Panc1 (cell line): ENCODE data around the gene EBNA1BP2. TPM values are rescaled to one million over a fixed set of nuclear protein-coding genes. Genes with fewer than 3 reads are reported as not detected.

ENCODE experiments used
- ATAC-seq: fragments of 200-7000 bp; cut with Tn5 transposase; 2 replicates; pipeline ENCODE4 v1.9.1; 2020; ENCODE audit warnings: mild to moderate bottlenecking, moderate library complexity
- BruUV-seq: library from RNA; stranded (reverse); fragments of 400-500 nt; replicated peaks from 2 replicates; lab custom pipeline; 2021; lab: Mats Ljungman, UMichigan
- CTCF ChIA-PET: fragments of 300-600 bp; sonication (Branson Sonifier 250); formaldehyde crosslinking; loops from one replicate; lab custom pipeline; 2022; ENCODE audit warnings: antibody characterized with exemption; lab: Charles Lee
- POLR2A ChIA-PET: fragments of 300-600 bp; sonication (Branson Sonifier 250); formaldehyde crosslinking; loops from one replicate; lab custom pipeline; 2022; ENCODE audit warnings: antibody characterized with exemption; lab: Charles Lee
- DNase-seq: peaks from one replicate; pipeline ENCODE4 v3.0.0-alpha.2; 2010; ENCODE audit warnings: low read depth, low spot score
- H3K27ac ChIP-seq: 2 replicates; pipeline ENCODE4 v1.5.1; 2011; ENCODE audit warnings: mild to moderate bottlenecking, low read length, inconsistent platforms
- H3K27me3 ChIP-seq: fragments of 200-500 bp; sonication (Bioruptor generic); 2 replicates; pipeline ENCODE4 v1.6.0; 2014; ENCODE audit warnings: low read length, inconsistent platforms; ENCODE audit not compliant: control insufficient read depth, insufficient read depth
- H3K36me3 ChIP-seq: fragments of 200-500 bp; sonication (Bioruptor generic); 2 replicates; pipeline ENCODE4 v1.5.1; 2014; ENCODE audit warnings: inconsistent platforms, mild to moderate bottlenecking, low read length, moderate library complexity; ENCODE audit not compliant: control insufficient read depth, insufficient read depth
- H3K4me1 ChIP-seq: 2 replicates; pipeline ENCODE4 v1.5.1; 2011; ENCODE audit warnings: inconsistent platforms, mild to moderate bottlenecking, low read length, moderate library complexity; ENCODE audit not compliant: control insufficient read depth, insufficient read depth
- H3K4me3 ChIP-seq, 2 experiments: 2 replicates each; pipeline ENCODE4 v1.5.1; 2011 to 2012; ENCODE audit warnings: low read depth in 2 of 2, low read length in 2 of 2, mild to moderate bottlenecking in 2 of 2, inconsistent platforms in 1 of 2, moderate library complexity in 1 of 2
- H3K9me3 ChIP-seq: fragments of 200-500 bp; sonication (Bioruptor generic); 2 replicates; pipeline ENCODE4 v1.5.1; 2014; ENCODE audit warnings: low read depth, mild to moderate bottlenecking, inconsistent platforms, low read length, moderate library complexity; ENCODE audit not compliant: control insufficient read depth, insufficient read depth
- POLR2AphosphoS5 ChIP-seq: IDR thresholded peaks from 2 replicates; pipeline ENCODE4 v1.6.1; 2012; ENCODE audit warnings: mild to moderate bottlenecking, low read depth, low read length, moderate library complexity
- SIN3A ChIP-seq: IDR thresholded peaks from 2 replicates; pipeline ENCODE4 v1.6.1; 2012; ENCODE audit warnings: low read depth, mild to moderate bottlenecking, low read length, moderate library complexity, borderline replicate concordance; ENCODE audit not compliant: insufficient read depth
- TCF7L2 ChIP-seq: IDR thresholded peaks from 2 replicates; pipeline ENCODE4 v1.6.1; 2011; ENCODE audit warnings: mild to moderate bottlenecking, low read depth, low read length, inconsistent platforms
- in situ Hi-C: cut with HindIII; loops from 2 replicates; pipeline ENCODE4 v1.10.0; 2016; ENCODE audit warnings: low sequenced_read_pairs, low pct_unique_long_range_greater_than_20kb
- intact Hi-C: fragments of 100-400 bp; cut with micrococcal nuclease; formaldehyde crosslinking; loops from one replicate; pipeline ENCODE4 v1.10.0; 2022; ENCODE audit not compliant: unreplicated experiment
- total RNA-seq: library from RNA; stranded (reverse); gene quantifications from one replicate; pipeline ENCODE4 v1.2.1, GENCODE V29; 2021; ENCODE audit not compliant: unreplicated experiment
- TF ChIP-seq, protein P1 (sequence below), 2 experiments: IDR thresholded peaks; 2 replicates each; pipeline ENCODE4 v1.6.1; 2011 to 2012; ENCODE audit warnings: low read depth in 2 of 2, control low read depth in 1 of 2, low read length in 1 of 2, mild to moderate bottlenecking in 1 of 2, moderate library complexity in 1 of 2; ENCODE audit not compliant: insufficient read depth in 1 of 2
- TF ChIP-seq, protein P2 (sequence below): fragments of 450-650 bp; IDR thresholded peaks from 2 replicates; pipeline ENCODE4 v1.5.1; 2017; ENCODE audit warnings: mild to moderate bottlenecking

EBNA1BP2 gene
- total RNA-seq, 1 experiment from 2014 or later, result 144 TPM

DNA sequence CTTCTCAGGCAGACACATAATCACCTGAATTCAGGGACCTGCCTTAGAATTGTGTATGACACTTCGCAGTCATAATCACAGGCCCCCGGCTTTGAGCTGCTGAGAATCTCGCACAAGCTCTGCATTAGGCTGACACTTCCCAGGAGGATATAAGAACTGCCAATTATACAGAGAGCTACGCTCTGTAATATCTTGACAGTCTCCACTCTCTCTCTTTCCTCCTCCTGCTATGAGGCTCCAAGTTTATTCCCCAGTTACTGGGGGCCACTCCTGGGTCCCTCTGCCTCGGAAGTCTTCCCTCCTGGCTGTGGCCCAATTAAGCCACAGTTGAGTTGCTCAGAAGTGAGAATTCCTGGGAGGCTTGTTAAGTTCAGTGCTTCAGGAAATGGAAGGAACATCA, 42.7 kb downstream of the EBNA1BP2 start:
- CTCF ChIA-PET, result no interaction called here

DNA sequence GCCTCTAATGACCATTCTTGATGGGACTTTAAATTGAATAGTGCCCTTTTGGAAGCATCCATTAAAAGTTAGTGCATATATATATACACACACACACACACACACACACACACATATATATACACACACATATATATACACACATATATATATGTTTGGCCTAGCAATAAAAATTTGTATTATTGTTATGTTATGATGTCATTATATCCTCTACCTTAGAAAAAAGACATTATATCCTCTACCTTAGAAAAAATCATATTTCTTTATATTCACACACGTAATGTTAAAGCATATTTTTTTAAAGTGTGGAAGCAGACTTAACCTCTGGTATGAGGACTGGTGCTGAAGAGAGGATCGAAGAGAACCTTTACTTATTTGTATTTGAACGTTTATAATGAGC, 43.3 kb downstream of the EBNA1BP2 start:
- H3K27me3 ChIP-seq, result 0 out of 2 replicates have a peak, but pooled peaks cover 5% of the 10 kb centered on the region
- ATAC-seq, result no peak
- POLR2A ChIA-PET, result no interaction called here
- BruUV-seq, result no TSS peak
- no peaks in the 10 kb centered on the region for H3K4me1 ChIP-seq
- no peak for DNase-seq
- H3K36me3 ChIP-seq, result no peaks in the 10 kb centered on the region
- no peak overlapping the region for H3K4me3 ChIP-seq
- no peaks in the 10 kb centered on the region for H3K9me3 ChIP-seq
- in situ Hi-C loops, result no loop called here
- TF ChIP-seq POLR2AphosphoS5, result no peak
- TF ChIP-seq, protein P1, sequence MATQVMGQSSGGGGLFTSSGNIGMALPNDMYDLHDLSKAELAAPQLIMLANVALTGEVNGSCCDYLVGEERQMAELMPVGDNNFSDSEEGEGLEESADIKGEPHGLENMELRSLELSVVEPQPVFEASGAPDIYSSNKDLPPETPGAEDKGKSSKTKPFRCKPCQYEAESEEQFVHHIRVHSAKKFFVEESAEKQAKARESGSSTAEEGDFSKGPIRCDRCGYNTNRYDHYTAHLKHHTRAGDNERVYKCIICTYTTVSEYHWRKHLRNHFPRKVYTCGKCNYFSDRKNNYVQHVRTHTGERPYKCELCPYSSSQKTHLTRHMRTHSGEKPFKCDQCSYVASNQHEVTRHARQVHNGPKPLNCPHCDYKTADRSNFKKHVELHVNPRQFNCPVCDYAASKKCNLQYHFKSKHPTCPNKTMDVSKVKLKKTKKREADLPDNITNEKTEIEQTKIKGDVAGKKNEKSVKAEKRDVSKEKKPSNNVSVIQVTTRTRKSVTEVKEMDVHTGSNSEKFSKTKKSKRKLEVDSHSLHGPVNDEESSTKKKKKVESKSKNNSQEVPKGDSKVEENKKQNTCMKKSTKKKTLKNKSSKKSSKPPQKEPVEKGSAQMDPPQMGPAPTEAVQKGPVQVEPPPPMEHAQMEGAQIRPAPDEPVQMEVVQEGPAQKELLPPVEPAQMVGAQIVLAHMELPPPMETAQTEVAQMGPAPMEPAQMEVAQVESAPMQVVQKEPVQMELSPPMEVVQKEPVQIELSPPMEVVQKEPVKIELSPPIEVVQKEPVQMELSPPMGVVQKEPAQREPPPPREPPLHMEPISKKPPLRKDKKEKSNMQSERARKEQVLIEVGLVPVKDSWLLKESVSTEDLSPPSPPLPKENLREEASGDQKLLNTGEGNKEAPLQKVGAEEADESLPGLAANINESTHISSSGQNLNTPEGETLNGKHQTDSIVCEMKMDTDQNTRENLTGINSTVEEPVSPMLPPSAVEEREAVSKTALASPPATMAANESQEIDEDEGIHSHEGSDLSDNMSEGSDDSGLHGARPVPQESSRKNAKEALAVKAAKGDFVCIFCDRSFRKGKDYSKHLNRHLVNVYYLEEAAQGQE (IDR thresholded peaks at IDR 0.05; ENCODE audit: insufficient read depth in 1 of 2, low read depth in 2 of 2, low read length in 1 of 2), result no peak
- TF ChIP-seq, protein P2, sequence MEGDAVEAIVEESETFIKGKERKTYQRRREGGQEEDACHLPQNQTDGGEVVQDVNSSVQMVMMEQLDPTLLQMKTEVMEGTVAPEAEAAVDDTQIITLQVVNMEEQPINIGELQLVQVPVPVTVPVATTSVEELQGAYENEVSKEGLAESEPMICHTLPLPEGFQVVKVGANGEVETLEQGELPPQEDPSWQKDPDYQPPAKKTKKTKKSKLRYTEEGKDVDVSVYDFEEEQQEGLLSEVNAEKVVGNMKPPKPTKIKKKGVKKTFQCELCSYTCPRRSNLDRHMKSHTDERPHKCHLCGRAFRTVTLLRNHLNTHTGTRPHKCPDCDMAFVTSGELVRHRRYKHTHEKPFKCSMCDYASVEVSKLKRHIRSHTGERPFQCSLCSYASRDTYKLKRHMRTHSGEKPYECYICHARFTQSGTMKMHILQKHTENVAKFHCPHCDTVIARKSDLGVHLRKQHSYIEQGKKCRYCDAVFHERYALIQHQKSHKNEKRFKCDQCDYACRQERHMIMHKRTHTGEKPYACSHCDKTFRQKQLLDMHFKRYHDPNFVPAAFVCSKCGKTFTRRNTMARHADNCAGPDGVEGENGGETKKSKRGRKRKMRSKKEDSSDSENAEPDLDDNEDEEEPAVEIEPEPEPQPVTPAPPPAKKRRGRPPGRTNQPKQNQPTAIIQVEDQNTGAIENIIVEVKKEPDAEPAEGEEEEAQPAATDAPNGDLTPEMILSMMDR, result no peak
- TF ChIP-seq SIN3A, result no peak
- no peak for TF ChIP-seq TCF7L2
- no peak overlapping the region for H3K27ac ChIP-seq
- intact Hi-C loops, result no loop called here
- CTCF ChIA-PET, result interaction anchor here (0.6 kb wide), 1 partner anchor 279 kb away, joined by 5 read pairs; no protein-coding TSS in a partner anchor

More for the DNA sequence above, 42.7 kb downstream of the EBNA1BP2 start:
- Histone ChIP-seq H3K27ac (no peak overlapping the region), H3K36me3 (no peaks in the 10 kb centered on the region), H3K27me3 (0 out of 2 replicates have a peak, but pooled peaks cover 5% of the 10 kb centered on the region), H3K9me3 (no peaks in the 10 kb centered on the region), H3K4me3 (no peak overlapping the region), H3K4me1 (no peaks in the 10 kb centered on the region)
- no TSS peak for BruUV-seq
- DNase-seq (no peak), ATAC-seq (no peak)
- in situ Hi-C loops, result no loop called here
- TF ChIP-seq, protein P1 (IDR thresholded peaks at IDR 0.05; ENCODE audit: insufficient read depth in 1 of 2, low read depth in 2 of 2, low read length in 1 of 2), result no peak
- TF ChIP-seq TCF7L2 (no peak), POLR2AphosphoS5 (no peak), SIN3A (no peak)
- TF ChIP-seq, protein P2, result no peak
- POLR2A ChIA-PET, result no interaction called here
- intact Hi-C loops, result no loop called here
